ENCODE data around the gene CENPF. TPM values are rescaled to one million over a fixed set of nuclear protein-coding genes. Genes with fewer than 3 reads are reported as not detected.
"Not testable (repeated sequence)": the region's sequence is repeated elsewhere in the genome, so short reads cannot be mapped to it uniquely, and the experiment has no call there.

CENPF gene, protein sequence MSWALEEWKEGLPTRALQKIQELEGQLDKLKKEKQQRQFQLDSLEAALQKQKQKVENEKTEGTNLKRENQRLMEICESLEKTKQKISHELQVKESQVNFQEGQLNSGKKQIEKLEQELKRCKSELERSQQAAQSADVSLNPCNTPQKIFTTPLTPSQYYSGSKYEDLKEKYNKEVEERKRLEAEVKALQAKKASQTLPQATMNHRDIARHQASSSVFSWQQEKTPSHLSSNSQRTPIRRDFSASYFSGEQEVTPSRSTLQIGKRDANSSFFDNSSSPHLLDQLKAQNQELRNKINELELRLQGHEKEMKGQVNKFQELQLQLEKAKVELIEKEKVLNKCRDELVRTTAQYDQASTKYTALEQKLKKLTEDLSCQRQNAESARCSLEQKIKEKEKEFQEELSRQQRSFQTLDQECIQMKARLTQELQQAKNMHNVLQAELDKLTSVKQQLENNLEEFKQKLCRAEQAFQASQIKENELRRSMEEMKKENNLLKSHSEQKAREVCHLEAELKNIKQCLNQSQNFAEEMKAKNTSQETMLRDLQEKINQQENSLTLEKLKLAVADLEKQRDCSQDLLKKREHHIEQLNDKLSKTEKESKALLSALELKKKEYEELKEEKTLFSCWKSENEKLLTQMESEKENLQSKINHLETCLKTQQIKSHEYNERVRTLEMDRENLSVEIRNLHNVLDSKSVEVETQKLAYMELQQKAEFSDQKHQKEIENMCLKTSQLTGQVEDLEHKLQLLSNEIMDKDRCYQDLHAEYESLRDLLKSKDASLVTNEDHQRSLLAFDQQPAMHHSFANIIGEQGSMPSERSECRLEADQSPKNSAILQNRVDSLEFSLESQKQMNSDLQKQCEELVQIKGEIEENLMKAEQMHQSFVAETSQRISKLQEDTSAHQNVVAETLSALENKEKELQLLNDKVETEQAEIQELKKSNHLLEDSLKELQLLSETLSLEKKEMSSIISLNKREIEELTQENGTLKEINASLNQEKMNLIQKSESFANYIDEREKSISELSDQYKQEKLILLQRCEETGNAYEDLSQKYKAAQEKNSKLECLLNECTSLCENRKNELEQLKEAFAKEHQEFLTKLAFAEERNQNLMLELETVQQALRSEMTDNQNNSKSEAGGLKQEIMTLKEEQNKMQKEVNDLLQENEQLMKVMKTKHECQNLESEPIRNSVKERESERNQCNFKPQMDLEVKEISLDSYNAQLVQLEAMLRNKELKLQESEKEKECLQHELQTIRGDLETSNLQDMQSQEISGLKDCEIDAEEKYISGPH (N-terminal part only)
- 0.97 TPM for total RNA-seq
- long read RNA-seq = 0 reads

DNA sequence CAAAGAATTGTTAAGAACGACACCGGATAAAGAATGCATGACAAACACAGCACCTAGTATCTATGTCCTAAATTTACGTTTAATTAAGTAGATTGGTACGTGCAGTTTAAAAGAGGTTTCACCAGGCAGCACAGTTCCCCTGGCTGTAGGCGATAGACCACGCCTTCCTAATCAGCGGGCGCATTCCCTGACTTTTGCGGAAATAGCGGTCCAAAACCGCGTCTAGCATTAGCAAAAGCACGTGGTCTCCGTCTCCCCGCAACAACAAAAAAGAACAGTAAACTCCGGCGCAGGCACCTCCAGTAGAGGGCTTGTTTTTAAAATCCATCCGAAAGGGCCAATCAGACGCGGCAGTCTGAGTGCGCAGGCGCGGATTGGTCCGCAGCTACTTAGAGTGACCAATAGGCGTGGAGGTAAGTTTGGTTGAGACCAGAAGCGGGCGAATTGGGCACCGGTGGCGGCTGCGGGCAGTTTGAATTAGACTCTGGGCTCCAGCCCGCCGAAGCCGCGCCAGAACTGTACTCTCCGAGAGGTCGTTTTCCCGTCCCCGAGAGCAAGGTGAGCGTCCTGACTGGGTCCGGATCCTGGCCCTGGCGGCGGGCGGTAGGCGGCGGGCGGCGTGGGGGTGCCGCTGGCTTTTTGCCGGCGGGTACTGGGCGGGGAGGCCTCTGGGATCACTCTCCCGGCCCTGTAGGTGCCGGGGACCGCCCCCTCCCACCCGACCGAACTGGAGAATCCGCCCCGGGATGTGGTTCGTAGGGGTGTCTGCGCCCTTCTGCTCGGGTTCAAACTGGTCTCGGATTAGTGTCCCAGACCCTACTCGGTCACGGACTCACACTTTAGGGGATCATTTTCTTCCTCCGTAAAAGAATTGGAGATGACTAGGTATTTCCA is at the start of gene CENPF:
Gene CENPF, plus strand, starts transcription at position 432 of the 894 bp plus-strand sequence. CDS start 10,560 bp downstream, outside the sequence.
- peak; percentile 96 for DNase-seq (ENCODE audit: missing footprints)

DNA sequence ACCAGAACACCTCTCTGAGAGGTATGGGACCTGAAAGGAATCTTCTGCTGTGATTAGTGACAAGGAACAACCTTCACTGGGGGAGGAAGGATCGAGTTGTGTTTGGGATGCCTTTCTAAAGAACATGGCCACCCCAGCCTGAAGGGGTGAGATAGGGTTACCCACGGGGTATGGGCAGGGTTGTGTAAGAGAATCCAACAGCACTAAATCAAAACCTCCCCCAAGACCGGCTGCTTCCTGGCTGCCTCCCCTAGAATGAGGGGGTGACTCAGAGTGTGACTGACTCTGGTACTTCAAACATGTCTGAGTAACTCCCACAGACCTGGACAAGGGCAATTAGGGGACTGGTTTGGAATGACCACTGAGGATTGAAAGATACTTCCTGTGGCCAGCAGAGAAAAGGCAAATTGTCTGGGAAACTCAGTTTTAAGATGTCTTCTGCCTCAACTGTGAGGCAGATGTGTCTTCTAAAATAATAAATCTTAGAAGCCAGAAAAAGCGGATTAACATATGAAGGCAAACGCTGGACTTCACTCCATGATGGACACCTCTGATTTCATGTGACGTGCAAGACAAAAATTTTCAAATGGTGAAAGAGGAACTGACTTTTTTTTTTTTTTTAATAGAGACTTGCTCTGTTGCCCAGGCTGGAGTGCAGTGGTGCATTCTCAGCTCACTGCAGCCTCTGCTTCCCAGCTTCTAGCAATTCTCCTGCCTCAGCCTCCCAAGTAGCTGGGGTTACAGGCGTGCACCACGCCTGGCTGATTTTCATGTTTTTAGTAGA is 44.9 kb upstream of the CENPF start:
- intact Hi-C loops (cut with DNase I) = loop anchor here (10.0 kb wide), 2 partner anchors 193 to 223 kb away; no protein-coding TSS in a partner anchor
- DNase-seq (ENCODE audit: missing footprints) (no peak), ATAC-seq (peak; percentile 10)

More for the DNA sequence above, at the start of gene CENPF:
- intact Hi-C loops (cut with DNase I) = no loop called here
- peak; percentile 100 for ATAC-seq

DNA sequence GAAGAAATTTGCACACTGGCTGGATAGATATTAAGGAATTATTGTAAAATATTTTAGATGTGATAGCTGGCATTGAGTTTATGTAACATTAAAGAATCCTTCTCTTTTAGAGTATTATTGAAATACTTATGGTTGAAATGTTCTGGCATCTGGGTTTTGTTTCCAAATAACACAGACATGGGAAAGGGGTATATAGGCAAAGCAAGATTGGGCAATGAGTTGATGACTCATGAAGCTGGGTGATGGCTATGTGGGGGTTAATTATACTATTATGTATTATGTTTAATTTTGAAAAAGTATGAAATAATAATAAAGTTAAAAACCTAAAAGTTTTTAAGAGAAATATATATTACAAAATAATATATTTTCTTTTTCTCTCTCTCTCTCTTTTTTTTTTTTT is 39.1 kb upstream of the CENPF start:
- ATAC-seq (no peak), DNase-seq (ENCODE audit: missing footprints) (no peak)
- intact Hi-C loops (cut with DNase I) = loop anchor here (10.0 kb wide), 1 partner anchor 1939 kb away; a partner anchor contains a TSS

DNA sequence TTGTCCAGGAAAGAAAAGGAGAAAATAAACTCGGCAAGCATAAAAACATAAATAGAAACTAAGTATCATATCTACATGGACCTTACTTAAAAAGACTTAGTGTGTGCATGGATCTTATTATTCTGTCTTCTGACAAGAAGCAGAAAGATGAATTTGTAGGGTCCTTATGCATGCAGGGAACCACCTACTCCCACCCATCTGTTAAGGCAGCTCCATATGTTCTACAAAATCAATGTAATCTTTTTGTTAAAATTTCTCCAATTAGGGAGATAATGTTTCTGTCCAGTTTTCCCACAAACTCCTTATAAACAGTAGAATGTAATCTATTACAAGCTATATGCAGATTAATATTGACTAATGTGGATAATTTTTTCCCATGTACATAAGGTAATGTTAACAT is 37.7 kb upstream of the CENPF start:
- DNase-seq (ENCODE audit: missing footprints) (no peak), ATAC-seq (no peak)
- intact Hi-C loops (cut with DNase I) = loop anchor here (10.0 kb wide), 1 partner anchor 1941 kb away; a partner anchor contains a TSS

DNA sequence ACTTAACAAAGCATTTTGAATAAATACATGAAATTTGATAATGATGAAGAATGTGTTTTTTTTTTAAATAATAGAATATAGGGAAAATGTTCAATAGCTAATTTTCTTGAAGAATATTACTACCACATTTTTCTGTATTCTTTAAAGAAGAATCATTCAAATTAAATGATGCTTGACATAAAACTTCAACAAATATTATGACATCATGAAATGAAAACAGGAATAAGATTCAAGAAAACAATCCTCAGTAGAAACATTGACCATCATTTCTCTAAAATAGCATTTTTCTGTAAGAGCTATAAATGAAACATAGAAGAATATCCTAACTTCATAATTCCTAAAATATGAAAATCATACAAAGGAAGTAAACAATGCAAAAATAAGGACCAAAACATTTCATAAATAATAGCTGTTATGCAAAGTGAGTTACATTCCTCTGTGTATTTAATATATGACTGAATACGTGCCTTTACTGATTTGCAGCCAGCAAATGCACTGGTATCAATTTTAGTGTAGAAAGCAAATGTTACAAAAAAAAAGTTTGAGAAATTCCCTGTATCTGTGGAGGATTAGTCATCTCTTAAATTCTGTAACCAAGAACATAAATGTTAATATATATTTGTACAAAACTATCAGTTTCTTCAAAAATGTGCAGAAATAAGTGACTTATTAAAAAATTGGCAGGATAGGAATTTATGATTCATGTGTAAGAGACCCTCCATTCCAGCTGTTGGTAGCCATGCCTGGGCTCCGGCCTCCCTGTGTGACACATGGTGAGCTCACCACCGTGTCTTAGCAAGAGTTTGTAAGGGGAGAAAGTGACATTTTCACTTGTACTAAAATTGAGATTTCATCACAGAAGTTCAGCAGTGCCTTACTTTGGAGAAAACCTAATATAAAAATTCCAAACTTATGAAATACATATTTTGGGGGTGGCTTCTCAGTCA is 36.6 kb upstream of the CENPF start:
- DNase-seq (ENCODE audit: missing footprints) (no peak), ATAC-seq (no peak)

DNA sequence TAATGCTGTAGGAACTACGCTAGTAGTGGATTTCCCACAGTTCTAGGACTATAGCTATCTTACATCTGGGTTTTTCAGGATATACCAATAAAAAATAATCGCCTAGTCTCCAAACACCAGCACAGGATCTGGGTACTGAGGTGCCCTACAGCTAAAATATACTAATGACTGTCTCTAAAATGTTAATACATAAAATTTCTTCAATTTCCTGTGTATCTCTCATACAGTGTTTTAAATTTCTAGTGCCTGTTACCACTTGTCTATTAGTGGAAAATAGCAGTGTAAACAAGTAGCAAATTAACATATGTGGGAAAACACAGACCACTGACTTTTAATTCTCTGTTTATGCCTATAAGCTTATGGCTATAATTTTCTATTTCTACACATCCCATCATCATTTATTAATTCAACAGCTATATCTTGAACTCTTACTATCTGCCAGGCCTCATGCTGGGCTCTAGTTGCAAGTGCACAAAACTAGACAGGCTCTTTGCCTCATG is 35.5 kb upstream of the CENPF start:
- no peak for ATAC-seq
- intact Hi-C loops (cut with DNase I) = loop anchor here (10.0 kb wide), 1 partner anchor 1943 kb away; a partner anchor contains a TSS

More for the DNA sequence above, 36.6 kb upstream of the CENPF start:
- intact Hi-C loops (cut with DNase I) = loop anchor here (10.0 kb wide), 1 partner anchor 1942 kb away; a partner anchor contains a TSS

DNA sequence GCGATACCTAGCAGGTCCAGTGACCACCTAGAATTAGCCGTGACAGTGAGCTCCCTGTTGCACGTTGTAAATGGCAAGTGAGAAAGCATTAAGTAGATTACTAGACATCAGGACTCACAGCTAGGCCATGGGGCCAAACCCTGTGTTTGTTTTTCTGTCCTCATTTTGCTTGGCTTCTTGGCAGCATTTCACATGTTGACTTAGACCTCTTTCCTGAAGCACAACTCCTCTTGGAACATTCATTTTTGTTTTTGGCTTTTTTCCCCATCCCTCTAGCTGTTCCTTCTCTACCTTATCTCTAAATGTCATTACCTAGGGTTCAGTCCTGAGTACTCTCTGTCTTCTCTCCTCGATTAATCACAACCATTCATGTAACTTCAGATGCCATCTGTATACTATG is 34.7 kb upstream of the CENPF start:
- peak; percentile 89 for ATAC-seq
- no peak for DNase-seq (ENCODE audit: missing footprints)
- intact Hi-C loops (cut with DNase I) = loop anchor here (10.0 kb wide), 1 partner anchor 1944 kb away; a partner anchor contains a TSS

More for the DNA sequence above, 35.5 kb upstream of the CENPF start:
- no peak for DNase-seq (ENCODE audit: missing footprints)

DNA sequence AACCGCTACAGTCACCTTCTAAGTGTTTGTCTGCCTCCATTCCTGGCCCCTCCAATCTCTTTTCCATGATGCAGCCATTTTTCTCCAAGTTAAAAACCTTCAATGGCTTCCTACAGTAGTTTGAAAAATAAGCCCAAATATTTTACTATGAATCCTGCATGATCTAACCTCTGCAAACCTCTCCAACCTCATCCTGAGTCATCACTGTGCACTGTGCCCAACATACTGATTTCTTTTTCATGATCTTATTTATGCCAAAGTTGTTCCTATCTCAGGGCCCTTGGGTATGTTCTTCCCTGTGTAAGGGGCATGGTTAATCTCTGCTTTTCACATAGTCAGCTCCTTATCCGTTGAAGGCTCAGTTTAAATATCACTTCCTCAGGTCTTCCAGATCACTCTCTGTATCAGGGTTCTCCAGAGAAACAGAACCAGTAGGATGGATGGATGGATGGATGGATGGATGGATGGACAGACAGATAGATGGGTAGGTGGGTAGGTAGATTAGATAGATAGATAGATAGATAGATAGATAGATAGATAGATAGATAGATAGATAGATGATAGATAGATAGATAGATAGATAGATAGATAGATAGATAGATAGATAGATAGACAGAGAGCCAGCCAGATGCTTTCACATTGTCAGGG is 33.5 kb upstream of the CENPF start:
- intact Hi-C loops (cut with DNase I) = loop anchor here (10.0 kb wide), 1 partner anchor 1945 kb away; a partner anchor contains a TSS
- ATAC-seq = no peak
- DNase-seq (ENCODE audit: missing footprints) = no peak

DNA sequence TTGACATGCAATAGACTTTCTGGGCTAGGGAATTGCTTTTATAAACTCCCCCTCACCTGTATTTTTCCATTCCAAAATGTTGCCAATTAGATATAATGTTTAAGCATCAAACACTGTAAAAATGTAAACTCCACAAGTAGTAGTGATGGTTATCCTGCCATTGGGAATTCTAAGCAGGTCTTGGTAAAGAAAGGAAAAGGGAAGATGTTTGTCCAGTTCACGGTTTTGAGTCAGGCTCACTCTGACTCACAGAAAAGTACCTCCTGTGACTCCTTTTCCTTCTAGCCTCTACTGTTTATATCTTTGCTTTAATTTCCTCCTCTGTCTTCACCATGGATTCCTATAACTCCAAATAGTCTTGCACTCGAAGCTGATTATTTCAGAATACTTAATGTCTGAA is 32.6 kb upstream of the CENPF start:
- ATAC-seq = no peak
- no peak for DNase-seq (ENCODE audit: missing footprints)
- intact Hi-C loops (cut with DNase I) = no loop called here

DNA sequence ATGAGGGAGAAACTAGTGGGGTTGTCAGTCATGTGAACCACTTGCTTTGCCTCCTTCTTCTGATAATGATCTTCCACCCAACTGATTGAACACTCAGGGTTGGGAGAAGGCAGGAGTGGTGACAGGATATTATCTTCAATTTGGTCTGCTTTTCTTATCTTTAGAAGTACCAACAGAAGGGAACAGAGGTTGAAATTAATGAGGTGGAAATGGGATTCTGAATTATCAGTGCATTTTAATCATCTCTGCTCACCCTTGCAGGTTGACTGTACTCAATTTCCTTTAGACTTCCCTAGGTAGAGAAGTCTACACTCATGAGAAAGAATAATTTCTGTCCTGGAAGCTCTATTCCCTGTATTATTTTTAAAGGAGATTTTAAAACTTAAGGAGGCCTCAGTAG is 31.7 kb upstream of the CENPF start:
- ATAC-seq (no peak), DNase-seq (ENCODE audit: missing footprints) (no peak)
- intact Hi-C loops (cut with DNase I) = no loop called here

DNA sequence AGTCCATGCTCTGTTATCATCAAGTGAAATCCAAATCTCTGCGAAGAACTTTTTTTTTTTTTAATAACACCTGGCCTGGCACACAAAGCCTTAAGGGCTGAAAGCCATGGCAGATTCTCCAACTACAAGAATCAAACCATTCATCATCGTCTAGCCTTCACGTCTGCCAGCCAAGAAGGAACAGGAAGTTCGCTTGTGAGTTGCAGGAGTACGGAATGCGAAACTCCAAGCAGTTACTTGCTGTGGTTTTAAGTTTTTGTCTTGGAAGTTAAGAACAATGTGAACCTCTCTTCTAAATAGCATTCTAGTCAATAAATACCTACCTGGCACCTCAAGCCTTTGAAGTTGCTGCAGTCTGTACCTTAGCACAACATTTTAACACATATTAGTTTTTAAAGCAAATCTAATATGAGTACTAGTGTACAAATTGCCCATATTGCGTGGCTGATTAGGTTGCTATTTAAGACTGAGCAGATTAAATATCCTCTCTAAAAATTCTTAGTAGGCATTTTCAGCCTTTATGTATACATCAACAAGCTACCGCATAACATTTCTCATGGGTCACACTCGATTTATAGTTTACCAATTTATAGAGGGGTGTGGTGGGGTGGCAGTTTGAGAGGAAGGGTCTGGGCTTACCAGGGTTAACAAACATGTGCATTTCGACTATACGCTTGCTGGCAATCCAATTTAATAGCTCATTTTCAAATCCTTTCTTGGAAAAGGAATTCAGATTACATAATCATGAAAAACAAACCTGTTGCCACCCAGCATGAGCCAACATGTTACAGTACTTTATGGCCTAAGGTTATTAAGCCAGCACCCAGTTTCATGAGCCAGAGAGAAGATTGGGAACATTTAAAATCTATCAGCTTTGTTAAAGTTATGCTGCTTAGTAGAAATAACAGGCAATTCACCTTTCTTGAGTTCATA is 29.3 kb upstream of the CENPF start:
- intact Hi-C loops (cut with DNase I) = no loop called here
- ATAC-seq = no peak
- no peak for DNase-seq (ENCODE audit: missing footprints)

DNA sequence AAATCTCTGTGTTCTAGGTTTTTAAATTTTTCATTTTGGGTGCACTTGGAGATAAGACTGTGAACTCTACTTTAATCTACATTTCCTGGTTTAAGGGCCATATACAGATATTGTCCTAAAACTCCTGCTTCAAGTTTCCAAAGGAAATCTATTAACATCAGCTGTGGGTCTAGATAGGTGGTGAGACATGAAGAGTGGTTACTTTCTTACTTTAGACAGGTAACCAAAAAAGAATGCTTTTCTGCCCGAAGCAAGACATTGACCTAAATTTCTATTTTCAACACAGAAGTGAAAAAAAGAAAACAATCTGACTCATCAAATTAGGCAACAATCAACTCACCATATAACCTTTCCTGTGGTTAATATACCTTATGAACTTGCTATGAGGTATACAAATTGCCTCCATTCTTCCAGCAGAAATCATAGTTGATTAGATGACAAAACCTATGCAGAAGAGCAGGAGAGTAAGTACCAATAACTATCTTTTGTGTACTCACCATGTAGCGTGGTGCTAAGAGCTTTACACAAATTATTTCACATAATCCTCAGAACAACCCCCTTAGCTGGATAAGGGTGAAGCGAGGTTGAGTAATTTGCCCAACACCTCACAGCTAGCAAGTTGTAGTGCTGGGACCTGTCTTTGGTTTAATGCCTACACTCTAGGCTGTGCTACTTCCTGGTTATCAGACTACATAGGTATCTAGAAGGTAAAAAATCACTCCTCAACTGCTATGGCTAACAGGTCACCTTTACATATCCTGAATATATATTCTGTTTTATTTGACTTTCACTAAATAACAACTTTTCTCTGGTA is 28.2 kb upstream of the CENPF start:
- no peak for ATAC-seq

DNA sequence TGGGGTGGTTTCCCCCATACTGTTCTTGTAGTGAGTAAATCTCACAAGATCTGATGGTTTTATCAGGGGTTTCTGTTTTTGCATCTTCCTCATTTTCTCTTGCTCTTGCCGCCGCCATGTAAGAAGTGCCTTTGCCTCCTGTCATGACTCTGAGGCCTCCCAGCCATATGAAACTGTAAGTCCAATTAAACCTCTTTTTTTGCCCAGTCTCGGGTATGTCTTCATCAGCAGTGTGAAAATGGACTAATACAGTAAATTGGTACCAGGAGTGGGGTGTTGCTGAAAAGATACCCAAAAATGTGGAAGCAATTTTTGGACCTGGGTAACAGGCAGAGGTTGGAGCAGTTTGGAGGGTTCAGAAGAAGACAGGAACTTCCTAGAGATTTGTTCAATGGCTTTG is 26.9 kb upstream of the CENPF start:
- DNase-seq (ENCODE audit: missing footprints); intact Hi-C loops (cut with DNase I); ATAC-seq: not testable (repeated sequence)

More for the DNA sequence above, 28.2 kb upstream of the CENPF start:
- intact Hi-C loops (cut with DNase I) = no loop called here
- DNase-seq (ENCODE audit: missing footprints) = no peak
